Measurements from ENCODE around the gene MINK1. TPM values are rescaled to one million over a fixed set of nuclear protein-coding genes. Genes with fewer than 3 reads are reported as not detected.
A peak's percentile ranks its signal among the peaks of the same experiment; 100 is the strongest.
"Not testable (repeated sequence)": the region's sequence is repeated elsewhere in the genome, so short reads cannot be mapped to it uniquely, and the experiment has no call there.

Gene MINK1
- total and polyA plus RNA-seq, 5 donors = 31.1 to 54.7 (median 48.8) TPM

DNA sequence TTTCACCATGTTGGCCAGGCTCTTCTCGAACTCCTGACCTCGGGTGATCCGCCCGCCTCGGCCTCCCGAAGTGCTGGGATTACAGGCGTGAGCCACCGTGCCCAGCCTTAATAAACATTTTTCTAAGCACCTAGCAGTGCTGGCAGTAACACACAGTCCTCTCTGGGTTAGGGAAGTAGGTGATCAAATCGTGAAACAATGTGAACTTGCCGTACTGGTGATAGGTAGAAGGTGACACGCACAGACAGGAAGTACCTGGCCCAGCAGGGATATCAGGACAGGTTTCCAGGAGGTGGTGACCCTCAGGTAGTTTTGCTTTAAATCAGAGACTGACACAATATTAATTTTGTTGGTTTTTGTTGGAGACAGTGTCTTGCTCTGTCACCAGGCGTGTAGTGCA lies 21.7 kb upstream of the MINK1 start:
- Histone ChIP-seq H3K4me1 (ENCODE audit: control insufficient read depth, insufficient read depth, low read length) (peaks cover 7% of the 10 kb centered on the region), H3K9me3 (ENCODE audit: control insufficient read depth, low read length) (no peaks in the 10 kb centered on the region), H3K4me3 (ENCODE audit: low read length) (no peak overlapping the region), H3K27ac (ENCODE audit: low read length) (no peak overlapping the region), H3K27me3 (ENCODE audit: control insufficient read depth, insufficient read depth) (no peaks in the 10 kb centered on the region)
- 95% methylated on average over 12 of the region's 12 CpGs for WGBS
- intact Hi-C loops (cut with DNase I) = no loop called here
- no peak for ATAC-seq
- DNase-seq = peak in 1 of 3 donors; percentile 25

- H3K27ac ChIP-seq (ENCODE audit: low read length) = peak overlapping the region; percentile 20
- H3K9me3 ChIP-seq (ENCODE audit: control insufficient read depth, low read length) = no peaks in the 10 kb centered on the region
- 75% methylated on average over 7 of the region's 7 CpGs for WGBS
- no peaks in the 10 kb centered on the region for H3K27me3 ChIP-seq (ENCODE audit: control insufficient read depth, insufficient read depth)
- no peak overlapping the region for H3K4me3 ChIP-seq (ENCODE audit: low read length)
- ATAC-seq (peak; percentile 22 to 50), DNase-seq (no peak)
- intact Hi-C loops (cut with DNase I) = no loop called here
- peaks cover 6% of the 10 kb centered on the region for H3K4me1 ChIP-seq (ENCODE audit: control insufficient read depth, insufficient read depth, low read length)
Observed at GRCh38 chr17:4812690-4813089, 20.4 kb upstream of the MINK1 start.

DNA sequence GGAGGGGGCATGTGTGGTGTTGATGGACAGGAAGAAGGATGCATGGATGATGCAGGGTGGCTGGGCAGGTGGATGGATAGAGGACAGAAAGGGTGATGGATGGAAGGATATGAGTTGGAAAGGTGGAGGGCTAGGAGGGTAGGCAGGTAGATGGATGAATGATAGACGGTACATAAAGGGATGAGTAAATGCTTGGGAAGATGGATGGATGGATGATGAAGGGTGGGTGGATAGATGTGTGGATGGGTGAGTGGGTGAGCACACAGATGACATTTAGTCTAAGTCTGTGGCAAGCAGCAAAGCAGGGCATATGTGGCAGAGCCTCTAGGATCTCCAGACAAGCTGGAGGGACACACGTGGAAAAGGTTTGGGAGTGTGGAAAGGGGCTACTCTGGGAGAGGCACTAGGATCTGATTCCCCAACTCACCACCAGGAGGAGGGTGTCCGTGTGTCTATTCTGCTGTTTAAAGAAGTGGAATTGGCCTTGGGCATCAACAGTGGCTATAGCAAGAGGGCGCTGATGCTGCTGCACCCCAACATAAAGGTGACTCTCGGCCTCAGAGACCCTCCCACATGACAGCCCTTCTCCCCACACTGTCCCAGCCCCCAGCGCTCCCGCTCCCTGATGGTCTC lies 18.0 kb upstream of the MINK1 start:
- H3K27me3 ChIP-seq (ENCODE audit: control insufficient read depth, insufficient read depth) = no peaks in the 10 kb centered on the region
- H3K27ac ChIP-seq (ENCODE audit: low read length) = no peak overlapping the region
- intact Hi-C loops (cut with DNase I) = no loop called here
- H3K4me3 ChIP-seq (ENCODE audit: low read length) = no peak overlapping the region
- ATAC-seq (no peak), DNase-seq (peak in 1 of 3 donors; percentile 14)
- WGBS = 88% methylated on average over 7 of the region's 7 CpGs
- H3K9me3 ChIP-seq (ENCODE audit: control insufficient read depth, low read length) = no peaks in the 10 kb centered on the region
- H3K4me1 ChIP-seq (ENCODE audit: control insufficient read depth, insufficient read depth, low read length) = no peaks in the 10 kb centered on the region

DNA sequence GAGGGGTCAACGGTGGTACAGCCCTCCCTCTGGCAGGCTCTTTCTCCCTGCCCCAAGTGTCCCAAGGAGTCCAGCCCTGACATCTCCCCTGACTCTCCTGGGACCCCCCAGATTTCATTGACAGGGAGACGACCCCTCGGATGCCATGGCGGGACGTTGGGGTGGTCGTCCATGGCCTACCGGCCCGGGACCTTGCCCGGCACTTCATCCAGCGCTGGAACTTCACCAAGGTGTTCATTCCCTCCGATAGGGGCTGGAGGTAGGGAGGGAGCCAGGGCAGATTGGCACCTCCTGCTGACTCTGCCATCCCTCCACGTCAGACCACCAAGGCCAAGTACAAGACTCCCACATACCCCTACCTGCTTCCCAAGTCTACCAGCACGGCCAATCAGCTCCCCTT lies 16.3 kb upstream of the MINK1 start:
- Histone ChIP-seq H3K9me3 (ENCODE audit: control insufficient read depth, low read length) (no peaks in the 10 kb centered on the region), H3K4me1 (ENCODE audit: control insufficient read depth, insufficient read depth, low read length) (no peaks in the 10 kb centered on the region), H3K27ac (ENCODE audit: low read length) (no peak overlapping the region), H3K27me3 (ENCODE audit: control insufficient read depth, insufficient read depth) (no peaks in the 10 kb centered on the region), H3K4me3 (ENCODE audit: low read length) (no peak overlapping the region)
- DNase-seq (no peak), ATAC-seq (no peak)
- intact Hi-C loops (cut with DNase I) = no loop called here
- 92% methylated on average over 13 of the region's 13 CpGs for WGBS

DNA sequence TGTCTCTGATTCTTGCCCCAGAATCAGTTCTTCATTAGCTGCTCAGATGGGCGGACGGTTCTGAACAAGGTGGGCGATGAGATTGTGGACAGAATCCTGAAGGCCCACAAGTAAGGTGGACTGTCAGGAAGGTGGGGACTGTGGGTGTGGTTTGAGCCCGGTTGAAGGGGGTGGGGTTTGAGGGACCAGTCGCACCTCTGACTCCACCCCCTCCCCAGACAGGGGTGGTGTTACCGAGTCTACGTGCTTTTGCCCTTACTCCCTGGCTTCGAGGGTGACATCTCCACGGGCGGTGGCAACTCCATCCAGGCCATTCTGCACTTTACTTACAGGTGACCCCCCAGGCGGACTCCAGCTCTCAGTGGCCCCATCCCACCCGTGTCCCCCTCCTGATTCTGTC lies 14.9 kb upstream of the MINK1 start:
- no peak overlapping the region for H3K27ac ChIP-seq (ENCODE audit: low read length)
- no peak for DNase-seq
- no peaks in the 10 kb centered on the region for H3K27me3 ChIP-seq (ENCODE audit: control insufficient read depth, insufficient read depth)
- intact Hi-C loops (cut with DNase I) = no loop called here
- H3K9me3 ChIP-seq (ENCODE audit: control insufficient read depth, low read length) = no peaks in the 10 kb centered on the region
- no peak overlapping the region for H3K4me3 ChIP-seq (ENCODE audit: low read length)
- 81% methylated on average over 12 of the region's 12 CpGs for WGBS
- H3K4me1 ChIP-seq (ENCODE audit: control insufficient read depth, insufficient read depth, low read length) = no peaks in the 10 kb centered on the region
- no peak for ATAC-seq

GRCh38 chr17:4822835-4823234 lies 10.3 kb upstream of the MINK1 start:
- ATAC-seq (no peak), DNase-seq (peak in 1 of 3 donors; percentile 33)
- no peak overlapping the region for H3K4me3 ChIP-seq (ENCODE audit: low read length)
- H3K9me3 ChIP-seq (ENCODE audit: control insufficient read depth, low read length) = no peaks in the 10 kb centered on the region
- intact Hi-C loops (cut with DNase I) = no loop called here
- H3K4me1 ChIP-seq (ENCODE audit: control insufficient read depth, insufficient read depth, low read length) = no peaks in the 10 kb centered on the region
- H3K27me3 ChIP-seq (ENCODE audit: control insufficient read depth, insufficient read depth) = no peaks in the 10 kb centered on the region
- H3K27ac ChIP-seq (ENCODE audit: low read length) = no peak overlapping the region
- WGBS = 74% methylated on average over 3 of the region's 3 CpGs

- DNase-seq (no peak), ATAC-seq (no peak)
- Histone ChIP-seq H3K27me3 (ENCODE audit: control insufficient read depth, insufficient read depth) (no peaks in the 10 kb centered on the region), H3K4me1 (ENCODE audit: control insufficient read depth, insufficient read depth, low read length) (no peaks in the 10 kb centered on the region), H3K9me3 (ENCODE audit: control insufficient read depth, low read length) (no peaks in the 10 kb centered on the region), H3K27ac (ENCODE audit: low read length) (no peak overlapping the region), H3K4me3 (ENCODE audit: low read length) (no peak overlapping the region)
- intact Hi-C loops (cut with DNase I) = no loop called here
- 72% methylated on average over 12 of the region's 12 CpGs for WGBS
Observed at GRCh38 chr17:4823373-4824089, 9.6 kb upstream of the MINK1 start.

- intact Hi-C loops (cut with DNase I) = no loop called here
- H3K4me1 ChIP-seq (ENCODE audit: control insufficient read depth, insufficient read depth, low read length) = no peaks in the 10 kb centered on the region
- H3K27ac ChIP-seq (ENCODE audit: low read length) = no peak overlapping the region
- H3K9me3 ChIP-seq (ENCODE audit: control insufficient read depth, low read length) = no peaks in the 10 kb centered on the region
- no peak for ATAC-seq
- DNase-seq = no peak
- 68% methylated on average over 8 of the region's 8 CpGs for WGBS
- H3K4me3 ChIP-seq (ENCODE audit: low read length) = no peak overlapping the region
- no peaks in the 10 kb centered on the region for H3K27me3 ChIP-seq (ENCODE audit: control insufficient read depth, insufficient read depth)
Observed at GRCh38 chr17:4827399-4827798, 5.7 kb upstream of the MINK1 start.

DNA sequence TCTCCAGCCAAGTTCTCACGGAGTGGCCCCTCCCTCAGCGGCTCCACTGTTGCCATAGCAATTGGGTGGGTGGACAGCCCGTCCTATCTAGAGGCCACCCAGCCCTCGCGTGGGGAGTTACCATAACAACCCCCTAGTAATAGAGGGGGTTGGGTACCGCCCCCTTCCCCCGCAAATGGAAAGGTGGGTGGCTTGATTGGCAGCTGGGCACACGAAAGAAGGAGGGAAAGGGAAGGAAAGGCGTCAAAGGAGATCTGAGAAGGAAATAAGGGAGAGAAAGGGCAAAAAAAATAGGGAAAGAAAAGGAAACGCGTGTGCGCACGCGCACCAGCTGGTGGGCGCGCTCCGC lies 337 bp upstream of the MINK1 start:
- not testable (repeated sequence) for H3K9me3 ChIP-seq (ENCODE audit: control insufficient read depth, low read length); DNase-seq; H3K4me1 ChIP-seq (ENCODE audit: control insufficient read depth, insufficient read depth, low read length); H3K27me3 ChIP-seq (ENCODE audit: control insufficient read depth, insufficient read depth)
- intact Hi-C loops (cut with DNase I) = loop anchor here in 1 of 4 donors (10.0 kb wide), 1 partner anchor 52 kb away; no protein-coding TSS in a partner anchor
- ATAC-seq = peak in 1 of 2 donors; percentile 47
- WGBS = under 1% methylated on average over 10 of the region's 17 CpGs
- Histone ChIP-seq H3K4me3 (ENCODE audit: low read length) (peak overlapping the region; percentile 44), H3K27ac (ENCODE audit: low read length) (peak overlapping the region; percentile 63)

DNA sequence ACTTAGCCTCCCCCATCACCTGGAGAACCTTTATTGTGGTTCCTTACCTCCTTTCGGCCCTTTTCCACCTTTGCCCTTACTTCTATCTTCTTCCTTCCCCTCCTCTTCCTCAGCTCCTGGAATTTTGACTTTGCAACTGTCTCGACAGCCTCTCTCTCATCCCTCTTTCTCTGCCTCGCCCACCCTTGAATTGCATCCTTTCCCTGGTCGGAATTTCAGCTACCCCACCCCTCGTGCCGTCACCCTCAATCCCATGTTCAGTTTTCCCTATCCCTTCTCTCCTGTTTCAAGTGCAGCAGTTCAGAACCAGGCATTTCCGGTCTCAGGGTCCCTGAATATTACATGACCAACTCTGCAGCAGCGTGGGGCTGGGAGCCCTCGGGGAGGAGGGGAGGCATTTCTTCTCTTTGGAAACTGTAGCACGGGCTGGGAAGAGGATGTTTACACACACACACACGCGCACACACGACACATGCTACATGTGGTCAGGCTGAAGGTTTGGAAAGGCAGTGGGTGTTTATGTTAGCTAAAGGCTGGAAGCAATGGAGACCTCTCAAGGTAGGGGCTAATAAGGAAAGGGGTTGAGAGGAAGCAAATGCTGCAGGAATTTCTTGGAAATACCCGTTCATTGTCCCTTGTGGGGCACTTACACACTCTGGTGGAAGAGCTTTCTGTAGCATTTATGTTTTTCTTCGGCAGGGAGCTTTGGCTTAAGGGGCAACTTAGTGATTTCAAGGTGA lies 971 bp downstream of the MINK1 start:
- intact Hi-C loops (cut with DNase I) = loop anchor here in 1 of 4 donors (10.0 kb wide), 1 partner anchor 51 kb away; no protein-coding TSS in a partner anchor
- no peaks in the 10 kb centered on the region for H3K9me3 ChIP-seq (ENCODE audit: control insufficient read depth, low read length)
- 4% methylated on average over 15 of the region's 15 CpGs for WGBS
- peak overlapping the region; percentile 27 for H3K27ac ChIP-seq (ENCODE audit: low read length)
- H3K4me3 ChIP-seq (ENCODE audit: low read length) = peak overlapping the region; percentile 44
- ATAC-seq = peak in 1 of 2 donors; percentile 24
- peaks cover 12% of the 10 kb centered on the region for H3K4me1 ChIP-seq (ENCODE audit: control insufficient read depth, insufficient read depth, low read length)
- no peaks in the 10 kb centered on the region for H3K27me3 ChIP-seq (ENCODE audit: control insufficient read depth, insufficient read depth)
- DNase-seq = peak in 2 of 3 donors; percentile 28 to 60

DNA sequence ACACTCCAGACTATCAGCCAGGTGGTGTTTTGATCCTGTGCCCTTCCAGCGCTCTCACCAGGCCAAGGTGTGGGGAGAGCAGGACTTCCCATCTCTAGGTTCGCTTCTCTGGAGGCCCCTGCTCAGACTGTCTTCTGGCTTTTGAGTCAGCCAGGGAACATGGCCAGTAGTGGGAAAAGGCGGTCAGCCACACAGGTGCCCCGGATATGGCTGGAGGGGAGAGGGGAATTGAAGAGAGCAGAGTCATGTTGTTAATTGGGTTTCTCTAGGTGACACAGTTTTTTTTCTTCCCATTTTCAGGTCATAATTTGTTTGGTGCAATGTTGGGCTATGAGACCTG lies 1.5 kb downstream of the MINK1 start:
- DNase-seq (peak in 1 of 3 donors; percentile 30), ATAC-seq (no peak)
- Histone ChIP-seq H3K4me3 (ENCODE audit: low read length) (no peak overlapping the region), H3K4me1 (ENCODE audit: control insufficient read depth, insufficient read depth, low read length) (peaks cover 14% of the 10 kb centered on the region), H3K9me3 (ENCODE audit: control insufficient read depth, low read length) (no peaks in the 10 kb centered on the region), H3K27ac (ENCODE audit: low read length) (no peak overlapping the region), H3K27me3 (ENCODE audit: control insufficient read depth, insufficient read depth) (no peaks in the 10 kb centered on the region)
- WGBS = 78% methylated on average over 4 of the region's 4 CpGs
- intact Hi-C loops (cut with DNase I) = loop anchor here in 1 of 4 donors (10.0 kb wide), 1 partner anchor 50 kb away; no protein-coding TSS in a partner anchor
